NCI-H460 (cell line): ENCODE data around the gene PPP2CA. TPM values are rescaled to one million over a fixed set of nuclear protein-coding genes. Genes with fewer than 3 reads are reported as not detected.

Experiments used
- DNase-seq: peaks from one replicate; pipeline ENCODE4 v3.0.0-alpha.2; 2016; ENCODE audit warnings: low read depth; ENCODE audit errors: extremely low read depth
- total RNA-seq: library from RNA; depleted of rRNA; stranded (reverse); fragments of >200 nt; shearing (Covaris generic); gene quantifications from 2 replicates; pipeline ENCODE4 v1.2.3, GENCODE V29; 2014

Gene PPP2CA
- total RNA-seq, 1 experiment from 2014 or later, result 172 TPM

DNA sequence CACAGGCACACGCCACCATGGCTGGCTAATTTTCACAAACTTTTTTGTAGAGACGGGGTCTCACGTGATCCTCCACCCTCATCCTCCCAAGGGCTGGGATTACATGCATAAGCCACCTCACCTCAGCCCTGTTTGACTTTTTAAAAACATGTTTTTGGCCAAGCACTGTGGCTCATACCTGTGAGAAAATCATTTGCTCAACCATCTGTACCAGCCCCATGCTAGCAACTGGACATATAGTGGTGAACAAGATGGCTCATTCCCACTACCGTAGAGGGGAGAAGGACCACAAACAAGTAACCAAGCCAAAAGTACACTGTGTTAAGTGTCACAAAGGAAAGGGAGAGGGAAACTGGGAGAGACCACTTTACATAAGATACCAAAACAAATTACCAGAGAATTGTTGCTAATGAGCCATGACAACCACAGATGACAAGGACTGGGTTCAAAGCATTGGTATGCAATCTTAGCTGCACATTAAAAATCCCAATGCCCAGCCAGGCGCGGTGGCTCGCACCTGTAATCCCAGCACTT is 19.2 kb downstream of the PPP2CA start:
- no peak for DNase-seq

DNA sequence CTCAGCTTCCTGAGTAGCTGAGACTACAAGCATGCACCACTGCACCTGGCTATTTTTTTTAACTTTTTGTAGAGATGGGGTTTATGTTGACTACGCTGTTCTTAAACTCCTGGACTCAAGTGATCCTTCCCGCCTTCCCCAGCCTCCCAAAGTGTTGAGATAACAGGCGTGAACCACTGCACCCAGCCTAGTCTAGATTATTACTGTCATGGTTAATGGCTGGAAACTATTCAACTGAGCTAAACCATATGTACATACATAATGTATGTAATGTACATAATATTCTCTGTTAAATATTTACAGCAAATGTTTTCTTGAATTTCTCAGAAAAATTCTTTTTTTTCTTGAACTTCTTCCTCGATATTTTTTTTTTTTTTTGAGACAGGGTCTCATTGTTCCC is 21.3 kb downstream of the PPP2CA start:
- DNase-seq, result no peak

DNA sequence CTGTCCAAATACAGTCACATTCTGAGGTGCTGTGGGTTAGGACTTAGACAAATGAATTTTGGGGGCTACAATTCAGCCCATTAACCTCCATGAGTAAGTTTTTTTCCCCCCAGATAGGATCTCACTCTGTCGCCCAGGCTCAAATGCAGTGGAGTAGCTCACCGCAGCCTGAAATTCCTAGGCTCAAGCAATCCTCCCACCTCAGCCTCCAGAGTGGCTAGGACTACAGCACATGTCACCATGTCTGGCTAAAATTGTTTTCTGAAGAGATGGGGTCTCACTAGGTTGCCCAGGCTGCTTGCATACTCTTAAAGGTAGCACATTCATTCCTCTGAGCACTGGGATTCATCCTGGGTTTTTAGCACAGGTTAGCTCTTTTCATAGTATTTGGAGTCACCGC is 22.2 kb downstream of the PPP2CA start:
- DNase-seq, result no peak

DNA sequence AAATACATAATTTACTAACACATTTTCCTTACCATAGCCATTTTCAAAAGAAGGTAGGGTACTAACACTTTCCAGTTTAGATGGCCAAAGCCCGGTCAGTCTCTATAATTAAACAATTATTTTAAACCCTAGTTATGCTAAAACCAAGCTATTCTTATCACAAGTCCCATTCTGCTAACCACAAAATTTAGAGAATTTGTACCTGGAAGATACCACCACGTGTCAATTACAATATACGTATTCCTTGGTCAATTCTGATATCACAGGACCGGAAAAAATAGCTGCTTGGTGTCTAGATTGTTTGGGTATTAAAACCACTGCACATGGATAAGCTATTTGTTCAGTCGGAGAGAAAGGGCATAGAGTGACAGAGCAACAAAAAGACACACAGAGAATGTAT is 30.2 kb downstream of the PPP2CA start:
- DNase-seq, result no peak

DNA sequence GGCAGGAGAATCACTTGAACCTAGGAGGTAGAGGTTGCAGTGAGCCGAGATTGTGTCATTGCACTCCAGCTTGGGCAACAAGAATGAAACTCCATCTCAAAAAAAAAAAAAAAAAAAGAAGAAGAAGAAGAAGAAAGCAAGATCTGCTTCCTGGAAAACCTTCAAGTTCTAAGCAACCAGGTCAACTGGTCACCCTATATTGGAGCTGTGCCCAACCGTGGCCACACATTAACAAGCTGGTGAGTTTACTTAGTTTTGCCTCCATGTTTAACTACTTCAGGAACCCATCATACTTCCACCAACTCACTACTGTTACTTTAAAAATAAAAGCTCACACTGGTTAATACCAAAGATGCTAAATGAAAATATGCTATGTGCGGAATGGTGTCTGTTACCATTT is 36.8 kb downstream of the PPP2CA start:
- DNase-seq, result no peak

DNA sequence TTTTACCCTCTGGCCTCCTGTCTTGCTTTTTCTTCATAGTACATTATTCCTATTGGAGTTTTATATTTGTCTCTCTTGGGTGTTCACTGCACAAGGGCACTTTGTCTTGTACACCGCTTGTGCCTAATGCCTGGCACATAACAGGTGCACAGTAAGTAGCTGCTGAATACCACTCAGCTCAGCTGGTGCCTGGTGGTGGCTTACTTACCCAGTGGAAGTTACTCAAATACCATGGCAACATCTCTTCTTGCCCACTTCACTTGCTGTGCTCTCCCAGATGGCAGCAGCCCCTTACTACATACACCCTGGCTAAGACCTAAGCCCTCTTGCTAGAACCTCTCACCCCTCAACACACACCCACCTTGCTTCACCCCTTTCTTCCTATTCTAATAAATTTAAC is 37.8 kb downstream of the PPP2CA start:
- DNase-seq, result no peak

DNA sequence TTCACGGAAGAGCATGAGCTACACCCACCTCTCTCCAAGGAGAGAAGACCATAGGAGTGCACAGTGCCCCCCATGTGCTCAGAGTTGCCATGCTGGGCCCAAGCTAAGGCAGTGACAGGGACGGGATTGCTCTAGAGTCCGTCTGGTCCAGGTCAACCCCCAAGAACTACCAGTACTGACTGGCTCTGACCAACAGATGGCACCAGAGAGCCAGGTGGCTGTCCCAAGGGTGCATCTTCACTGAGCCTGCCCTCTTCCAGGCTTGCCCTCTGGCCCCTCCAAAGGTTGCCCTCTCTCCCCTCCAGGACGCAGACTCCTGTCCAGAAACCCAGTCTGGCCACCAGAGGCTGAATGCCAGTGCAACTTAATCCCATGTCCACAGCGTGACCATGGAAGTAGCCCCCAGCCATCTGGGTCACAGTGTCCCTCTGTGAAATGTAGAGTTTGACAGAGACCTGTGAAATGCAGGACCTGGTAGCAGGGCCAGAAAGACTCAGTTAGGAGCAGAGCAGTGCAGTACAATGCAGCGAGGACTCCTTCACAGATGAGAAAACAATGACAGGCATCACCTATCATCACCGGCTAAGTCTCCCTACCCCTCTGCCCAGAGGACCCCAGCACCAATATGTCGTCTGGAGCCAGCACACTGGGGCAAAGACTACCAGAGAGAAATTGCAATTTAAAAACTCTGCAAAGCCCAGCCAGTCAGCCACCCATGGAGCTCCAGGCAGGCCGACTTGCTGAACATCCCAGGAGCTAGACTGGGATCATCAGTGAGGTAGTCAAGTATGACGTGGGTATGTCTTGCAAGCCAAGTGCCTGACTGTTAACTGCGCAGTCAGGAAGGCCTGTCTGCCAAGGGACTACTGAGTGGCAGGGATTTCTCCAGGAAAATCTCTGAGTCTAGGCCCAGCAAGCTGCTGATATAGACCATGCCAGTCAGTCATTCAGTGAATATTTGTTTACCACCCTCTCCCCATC is 41.4 kb downstream of the PPP2CA start:
- peak; percentile 77 for DNase-seq

DNA sequence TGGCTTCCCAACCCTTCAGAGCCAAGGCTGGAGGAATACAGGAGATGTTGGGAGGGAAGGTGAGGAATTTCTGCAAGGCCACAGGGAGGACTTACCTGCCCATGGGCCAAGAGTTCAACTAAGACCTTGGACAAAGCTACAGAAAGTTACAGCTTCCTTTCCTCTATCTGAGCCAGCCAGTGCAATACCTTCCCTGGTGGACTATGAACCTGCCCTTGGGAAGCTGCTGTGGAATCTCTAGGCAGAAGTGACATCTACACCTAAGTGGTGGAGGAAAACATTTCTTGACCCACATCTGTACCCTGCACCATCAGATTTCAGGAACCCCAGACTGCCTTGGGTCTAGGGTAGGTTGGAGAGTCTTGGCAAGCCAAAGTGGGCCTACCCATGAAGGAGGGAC is 42.4 kb downstream of the PPP2CA start:
- no peak for DNase-seq

DNA sequence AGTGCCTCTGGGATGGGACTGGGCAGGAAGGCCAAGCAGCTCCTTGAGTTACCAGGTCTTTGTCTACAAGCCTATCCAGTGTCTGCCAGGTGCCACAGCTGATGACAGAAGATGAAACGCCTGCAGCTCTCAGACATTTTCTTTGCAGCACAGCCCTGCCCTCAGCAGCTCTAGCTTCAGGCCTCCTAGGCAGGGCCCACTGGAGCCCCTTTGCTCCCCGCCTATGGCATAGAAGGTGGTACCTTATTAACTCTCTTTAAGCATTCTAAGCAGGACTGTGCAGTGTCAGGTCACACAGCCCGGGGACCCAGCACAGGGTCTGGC is 47.8 kb downstream of the PPP2CA start:
- no peak for DNase-seq

DNA sequence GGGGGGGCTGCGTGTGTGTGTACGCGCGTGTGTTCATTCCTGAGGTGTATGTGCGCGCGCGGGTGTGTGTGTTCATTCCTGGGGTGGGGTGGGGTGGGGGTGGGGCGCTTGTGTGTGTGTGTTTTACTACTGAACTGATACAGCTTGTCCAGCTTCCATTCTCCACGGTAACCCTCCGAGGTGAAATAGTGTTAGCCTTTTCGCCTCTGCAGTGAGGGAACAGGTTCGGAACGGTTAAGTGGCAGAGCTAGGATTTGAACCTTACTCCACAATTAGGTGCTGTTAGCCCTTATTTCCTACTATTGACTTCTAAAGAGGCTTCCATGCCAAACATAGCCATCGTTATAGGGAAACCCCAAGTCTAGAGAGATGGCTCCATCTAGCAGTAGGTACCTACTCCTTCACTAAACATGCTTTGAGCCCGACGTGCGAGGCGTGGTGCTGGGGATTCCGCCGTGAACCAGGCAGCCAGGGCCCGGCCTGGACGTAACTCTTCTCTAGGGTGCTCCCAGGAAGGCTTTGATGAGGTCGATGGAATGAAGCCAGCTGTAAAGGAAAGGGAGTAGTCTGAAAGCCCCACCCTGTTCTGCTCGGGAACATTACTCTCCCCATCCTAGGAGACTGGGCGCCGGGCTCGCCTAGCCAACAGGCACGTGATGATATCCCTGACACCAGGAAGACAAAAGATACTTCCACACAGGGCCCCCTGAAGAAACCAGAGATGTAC is 48.3 kb downstream of the PPP2CA start:
- no peak for DNase-seq

DNA sequence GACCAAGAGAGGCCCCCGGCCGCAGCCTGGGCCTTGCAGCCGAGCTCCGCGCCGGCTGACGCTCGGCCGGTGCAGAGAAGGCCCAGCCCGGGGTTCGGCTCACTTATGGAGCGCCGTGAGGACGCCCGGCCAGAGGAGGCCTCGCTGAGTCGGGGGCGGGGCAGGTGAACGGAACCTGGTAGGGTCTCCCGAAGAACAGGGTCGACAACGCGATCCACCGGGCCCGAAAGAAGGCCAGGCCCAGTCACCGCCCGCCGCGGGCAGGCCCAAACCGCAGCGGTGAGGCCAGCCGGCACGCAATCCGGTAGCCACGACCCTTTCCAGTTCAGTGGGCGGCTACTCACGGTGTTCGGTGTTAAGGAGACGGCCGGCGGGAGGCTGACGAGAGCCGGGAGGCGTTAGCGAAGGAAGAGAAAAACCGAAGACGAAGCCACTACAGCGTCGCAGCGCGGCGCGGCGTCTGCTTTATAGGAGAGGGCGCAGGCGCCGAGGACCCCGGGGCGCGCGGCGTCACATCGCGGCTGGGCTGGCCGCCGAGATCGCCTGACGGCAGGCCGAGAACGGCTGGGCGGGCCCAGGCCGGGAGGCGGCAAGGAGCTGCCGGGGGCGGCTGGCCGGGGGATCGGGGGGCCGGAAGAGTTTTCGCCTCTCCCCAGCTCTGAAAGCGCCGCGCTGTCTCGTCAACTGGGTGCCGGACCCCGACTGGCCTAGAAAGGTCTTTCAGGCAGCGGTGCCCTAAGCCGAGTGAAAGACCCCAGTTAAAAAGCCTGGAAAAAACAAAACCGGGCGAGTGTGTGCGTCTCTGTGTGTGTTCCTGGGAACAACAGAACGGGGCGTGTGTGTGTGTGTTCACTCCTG is 49.1 kb downstream of the PPP2CA start, which contains the start of gene SKP1:
TSS of gene SKP1 (minus strand) at position 440 of the 858 bp plus-strand sequence. CDS start 2,928 bp downstream, outside the sequence.
- peak; percentile 82 for DNase-seq

DNA sequence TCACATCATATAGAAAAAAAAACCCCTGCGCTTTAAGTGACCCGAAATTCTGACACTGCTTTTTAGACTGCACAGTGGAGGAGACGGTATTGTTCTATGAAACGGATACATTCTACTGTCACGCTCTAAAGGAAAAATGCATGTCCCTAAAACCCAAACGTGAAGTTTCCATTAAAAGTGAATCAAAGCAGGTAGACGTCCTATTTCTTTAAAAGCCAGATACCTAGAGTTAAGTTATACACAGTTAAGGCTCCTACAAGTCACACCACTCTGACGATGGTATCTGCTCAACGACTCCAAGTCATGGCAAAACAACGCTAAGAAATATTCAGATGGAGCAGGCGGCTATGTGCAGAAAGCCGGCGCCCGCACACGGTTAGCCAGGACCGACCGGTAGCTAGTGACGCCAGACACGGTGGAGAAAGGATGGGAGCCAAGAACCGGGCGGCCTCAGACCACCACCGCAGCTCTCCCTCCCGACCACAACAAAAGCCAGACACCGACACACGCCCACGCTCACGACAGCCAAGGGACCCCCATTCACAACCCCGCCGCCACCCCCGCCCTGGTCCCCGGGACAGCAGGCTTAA is 49.9 kb downstream of the PPP2CA start:
- no peak for DNase-seq

DNA sequence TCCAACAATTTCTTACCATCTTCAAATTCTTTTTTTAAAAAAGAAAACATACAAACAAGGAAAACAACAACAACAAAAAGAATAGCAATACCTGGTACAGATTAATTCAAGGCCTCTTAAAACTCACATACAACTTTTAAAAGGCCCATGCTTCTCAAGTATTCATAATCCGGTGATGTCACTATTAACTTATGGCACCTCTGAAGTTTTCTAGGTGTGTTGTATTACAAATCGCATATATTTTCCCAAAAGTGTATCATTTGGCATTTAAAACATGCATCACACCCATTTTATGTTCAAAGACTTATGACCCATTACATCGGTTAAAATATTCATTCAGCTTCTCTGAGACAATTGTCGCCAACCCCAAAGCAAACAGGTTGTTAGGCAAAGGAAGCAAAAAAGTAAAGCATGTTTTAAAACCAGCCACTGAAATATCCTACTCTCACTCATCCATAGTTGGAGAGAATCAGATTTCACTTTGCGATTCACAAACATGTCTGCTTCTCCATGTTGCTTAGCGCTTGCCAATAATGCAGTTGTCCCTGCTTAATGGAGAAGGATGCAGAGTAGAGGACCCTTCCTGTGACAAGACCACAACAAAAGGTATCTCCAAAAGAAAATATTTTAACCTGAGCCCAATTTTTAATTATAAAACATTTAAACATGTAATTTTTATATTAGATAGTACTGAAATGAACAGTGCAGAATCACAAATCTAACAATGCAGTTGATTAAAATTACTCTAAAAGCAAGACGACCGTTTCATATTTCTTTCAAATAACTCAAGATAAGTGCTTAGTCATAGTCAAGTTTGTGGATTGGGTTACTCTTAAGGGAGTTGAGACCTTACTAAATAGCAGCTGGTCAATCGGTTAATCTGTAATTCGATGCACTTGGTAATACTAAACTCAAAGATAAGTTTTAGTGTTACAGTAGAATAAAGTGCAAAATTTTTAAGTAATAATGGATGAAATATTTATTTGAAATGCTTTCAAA is 50.7 kb downstream of the PPP2CA start:
- DNase-seq, result no peak

DNA sequence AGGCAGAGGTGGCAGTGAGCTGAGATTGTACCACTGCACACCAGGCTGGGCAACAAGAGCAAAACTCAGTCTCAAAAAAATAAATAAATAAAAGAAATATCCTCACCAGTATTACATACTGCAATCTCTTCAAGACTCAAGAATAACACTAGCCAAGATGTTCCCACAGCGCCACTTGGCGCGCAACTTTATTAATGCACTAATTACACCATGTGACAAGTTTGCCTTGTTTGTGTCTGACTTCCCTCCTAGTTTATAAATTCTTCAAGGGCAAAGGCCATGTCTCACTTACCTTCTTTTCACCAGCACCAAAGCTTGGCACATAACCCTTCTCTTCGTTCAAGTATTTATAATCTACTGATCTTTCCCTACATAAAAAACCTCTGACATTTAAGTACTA is 53.9 kb downstream of the PPP2CA start:
- DNase-seq, result no peak

DNA sequence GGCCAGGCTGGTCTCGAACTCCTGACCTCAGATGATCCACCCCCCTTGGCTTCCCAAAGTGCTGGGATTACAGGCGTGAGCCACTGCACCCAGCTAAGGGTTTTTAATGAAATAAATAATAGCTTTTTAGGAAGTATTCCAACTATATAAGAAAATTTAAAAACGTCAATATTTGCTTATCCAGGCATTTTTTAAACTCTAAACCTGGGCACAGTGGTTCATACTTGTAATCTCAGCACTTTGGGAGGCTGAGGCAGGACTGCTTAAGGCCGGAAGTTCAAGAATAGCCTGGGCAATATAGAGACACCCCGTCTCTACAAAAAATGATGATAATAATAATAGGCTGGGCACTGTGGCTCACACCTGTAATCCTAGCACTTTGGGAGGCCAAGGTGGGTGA is 63.3 kb downstream of the PPP2CA start:
- no peak for DNase-seq

DNA sequence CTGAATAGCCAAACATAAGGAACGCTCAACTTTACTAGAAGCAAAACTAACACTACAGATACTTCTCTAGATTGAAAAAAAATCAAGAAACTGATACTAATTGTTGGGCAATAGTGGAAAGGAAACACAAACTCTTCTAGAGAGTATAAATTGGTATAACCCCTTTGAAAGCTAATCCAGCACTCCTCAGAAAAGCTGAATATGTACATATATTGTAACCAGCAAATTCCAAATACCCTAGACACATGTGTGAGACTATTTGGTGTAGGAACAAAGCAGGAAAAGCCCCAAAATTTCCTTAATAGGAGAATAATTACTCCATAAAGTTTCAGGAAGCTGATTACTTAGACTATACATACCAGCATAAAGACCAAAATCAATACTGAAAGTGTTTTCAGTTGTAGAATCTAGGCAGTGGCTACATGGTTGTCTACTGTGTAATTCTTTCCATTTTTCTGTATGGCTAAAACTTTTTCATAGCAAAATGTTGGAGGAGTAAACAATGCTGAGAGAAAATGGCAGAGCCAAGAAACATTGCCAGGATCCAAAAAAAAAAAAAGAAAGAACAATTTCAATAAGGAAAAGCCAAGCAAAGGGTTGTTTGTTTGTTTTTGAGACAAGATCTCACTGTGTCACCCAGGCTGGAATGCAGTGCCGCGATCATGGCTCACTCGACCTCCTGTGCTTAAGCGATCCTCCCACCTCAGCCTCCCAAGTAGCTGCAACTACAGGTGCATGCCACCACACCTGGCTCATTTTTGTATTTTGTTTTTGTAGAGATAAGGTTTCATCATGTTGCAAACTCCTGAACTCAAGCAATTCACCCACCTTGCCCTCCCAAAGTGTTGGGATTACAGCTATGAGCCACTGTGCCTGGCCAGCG is 64.1 kb downstream of the PPP2CA start:
- DNase-seq, result no peak

DNA sequence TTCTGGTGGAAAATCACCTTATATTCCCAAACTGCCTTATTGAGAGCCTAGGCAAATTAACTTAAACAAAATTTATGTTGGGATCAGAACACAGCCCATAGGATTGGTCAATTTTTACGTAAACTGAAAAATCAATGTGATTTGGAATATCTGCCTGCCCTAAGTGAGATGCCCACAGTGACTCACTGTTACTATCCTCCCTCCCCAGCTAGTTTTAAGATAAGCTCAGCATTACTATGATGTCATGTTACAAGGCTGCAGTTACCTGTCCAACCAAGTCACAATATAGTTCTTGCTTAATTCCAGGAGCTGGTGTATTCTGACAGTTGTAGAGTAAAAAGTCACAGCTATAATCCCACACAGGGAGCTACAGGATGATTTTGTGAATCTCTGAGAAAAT is 72.2 kb downstream of the PPP2CA start:
- no peak for DNase-seq

DNA sequence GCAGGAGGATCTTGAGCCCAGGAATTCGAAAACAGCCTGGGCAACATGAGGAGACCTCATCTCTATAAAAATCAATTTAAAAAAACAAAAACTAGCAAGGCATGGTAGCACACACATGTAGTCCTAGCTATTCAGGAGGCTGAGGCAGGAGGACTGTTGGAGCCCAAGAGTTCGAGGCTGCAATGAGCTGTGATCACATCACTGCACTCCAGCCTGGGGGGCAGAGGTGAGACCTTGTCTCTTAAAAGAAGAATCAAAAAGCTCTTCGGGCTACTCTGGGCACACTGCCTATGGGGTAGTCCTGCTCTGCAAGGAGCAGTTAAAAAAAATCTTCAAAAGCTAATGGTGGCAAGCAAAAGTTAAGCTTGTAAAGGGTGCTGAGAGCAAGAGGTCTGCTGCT is 72.6 kb downstream of the PPP2CA start:
- DNase-seq, result no peak
